ENCODE data around the gene CHMP6.

The CHMP6 gene

GRCh38 chr17:80995131-80995530, 3.5 kb downstream of the CHMP6 start:
- no peak for DNase-seq

GRCh38 chr17:80996422-80997305, 5.0 kb downstream of the CHMP6 start:
- DNase-seq: no peak

GRCh38 chr17:80997424-80998117, 5.9 kb downstream of the CHMP6 start:
- no peak for DNase-seq

GRCh38 chr17:80998118-80998747, 6.6 kb downstream of the CHMP6 start:
- DNase-seq: no peak

- DNase-seq: no peak
These were observed 7.3 kb downstream of the CHMP6 start for GRCh38 chr17:80998748-80999535.

- no peak for DNase-seq
These were observed 8.1 kb downstream of the CHMP6 start for GRCh38 chr17:80999536-81000333.

GRCh38 chr17:81000334-81000630, 8.6 kb downstream of the CHMP6 start:
- DNase-seq: no peak

- no peak for DNase-seq
These were observed 9.2 kb downstream of the CHMP6 start for GRCh38 chr17:81000631-81001357.

GRCh38 chr17:81002013-81002384, 10.4 kb downstream of the CHMP6 start:
- no peak for DNase-seq

GRCh38 chr17:81002409-81003361, 11.0 kb downstream of the CHMP6 start:
- DNase-seq: peak; percentile 65

- DNase-seq: no peak
These were observed 12.3 kb downstream of the CHMP6 start for GRCh38 chr17:81003711-81004475.

- no peak for DNase-seq
These were observed 15.2 kb downstream of the CHMP6 start for GRCh38 chr17:81006891-81007290.

- no peak for DNase-seq
These were observed 16.5 kb downstream of the CHMP6 start for GRCh38 chr17:81008140-81008539.

GRCh38 chr17:81009136-81009535, 17.5 kb downstream of the CHMP6 start:
- no peak for DNase-seq

GRCh38 chr17:81010935-81011334, 19.3 kb downstream of the CHMP6 start:
- DNase-seq: no peak

- DNase-seq: no peak
These were observed 20.3 kb downstream of the CHMP6 start for GRCh38 chr17:81011951-81012350.

- no peak for DNase-seq
These were observed 21.2 kb downstream of the CHMP6 start for GRCh38 chr17:81012574-81013447.

GRCh38 chr17:81013642-81014041, 22.0 kb downstream of the CHMP6 start:
- DNase-seq: no peak

Measured in fibroblast of skin of abdomen (primary cell).